GM21381 (cell line): ENCODE data around the gene FAM124B.
A peak's percentile ranks its signal among the peaks of the same experiment; 100 is the strongest.

Experiments used
- ATAC-seq: cut with Tn5 transposase; IDR thresholded peaks from one replicate; pipeline ENCODE4 v1.9.1; 2021; ENCODE audit warnings: mild to moderate bottlenecking, moderate library complexity; ENCODE audit not compliant: unreplicated experiment

FAM124B gene, protein sequence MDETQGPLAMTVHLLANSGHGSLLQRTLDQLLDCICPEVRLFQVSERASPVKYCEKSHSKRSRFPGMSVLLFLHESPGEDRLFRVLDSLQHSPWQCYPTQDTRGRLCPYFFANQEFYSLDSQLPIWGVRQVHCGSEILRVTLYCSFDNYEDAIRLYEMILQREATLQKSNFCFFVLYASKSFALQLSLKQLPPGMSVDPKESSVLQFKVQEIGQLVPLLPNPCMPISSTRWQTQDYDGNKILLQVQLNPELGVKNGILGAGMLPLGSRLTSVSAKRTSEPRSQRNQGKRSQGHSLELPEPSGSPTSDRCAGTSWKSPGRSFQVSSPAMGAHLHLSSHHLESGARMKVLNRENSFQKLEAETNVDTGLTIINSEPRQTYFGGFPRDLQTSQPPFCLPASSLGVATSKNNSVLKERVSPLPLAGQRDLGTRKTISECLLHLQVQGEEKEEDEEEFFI

DNA sequence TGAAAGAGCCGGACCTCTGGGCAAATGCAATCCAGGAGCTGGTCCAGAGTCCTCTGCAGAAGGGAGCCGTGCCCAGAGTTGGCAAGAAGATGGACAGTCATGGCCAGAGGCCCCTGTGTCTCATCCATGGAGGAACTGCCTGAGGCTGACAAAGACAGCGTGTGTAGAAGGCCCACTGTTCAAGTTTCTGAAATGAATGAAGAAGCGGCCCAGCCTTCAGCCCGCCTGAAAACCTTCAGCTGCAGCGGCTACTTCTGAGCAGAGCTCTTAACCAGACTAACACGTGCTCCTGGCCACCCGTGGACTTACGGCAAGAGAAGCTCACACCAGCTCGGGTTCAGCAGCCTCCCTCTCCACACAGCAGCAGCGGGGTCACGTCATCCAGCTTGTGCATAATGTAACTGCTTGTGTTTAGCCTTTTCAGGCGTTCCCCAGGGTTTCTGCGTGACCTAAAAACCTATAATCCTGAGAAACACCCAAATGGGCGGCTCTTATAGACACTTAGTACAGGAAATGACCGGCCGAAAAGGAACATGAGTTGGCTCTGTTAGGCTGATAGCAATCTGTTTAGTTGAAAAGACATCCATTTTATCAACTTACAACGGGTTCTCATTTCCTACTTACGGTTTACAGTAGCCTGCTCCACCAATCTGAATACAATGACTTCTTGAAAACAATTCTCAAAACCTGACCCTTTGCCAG, at the start of gene FAM124B:
FAM124B (minus strand) TSS at position 467 of the 702 bp plus-strand sequence; CDS start at position 128, 339 bp downstream.
- ATAC-seq: peak; percentile 50

DNA sequence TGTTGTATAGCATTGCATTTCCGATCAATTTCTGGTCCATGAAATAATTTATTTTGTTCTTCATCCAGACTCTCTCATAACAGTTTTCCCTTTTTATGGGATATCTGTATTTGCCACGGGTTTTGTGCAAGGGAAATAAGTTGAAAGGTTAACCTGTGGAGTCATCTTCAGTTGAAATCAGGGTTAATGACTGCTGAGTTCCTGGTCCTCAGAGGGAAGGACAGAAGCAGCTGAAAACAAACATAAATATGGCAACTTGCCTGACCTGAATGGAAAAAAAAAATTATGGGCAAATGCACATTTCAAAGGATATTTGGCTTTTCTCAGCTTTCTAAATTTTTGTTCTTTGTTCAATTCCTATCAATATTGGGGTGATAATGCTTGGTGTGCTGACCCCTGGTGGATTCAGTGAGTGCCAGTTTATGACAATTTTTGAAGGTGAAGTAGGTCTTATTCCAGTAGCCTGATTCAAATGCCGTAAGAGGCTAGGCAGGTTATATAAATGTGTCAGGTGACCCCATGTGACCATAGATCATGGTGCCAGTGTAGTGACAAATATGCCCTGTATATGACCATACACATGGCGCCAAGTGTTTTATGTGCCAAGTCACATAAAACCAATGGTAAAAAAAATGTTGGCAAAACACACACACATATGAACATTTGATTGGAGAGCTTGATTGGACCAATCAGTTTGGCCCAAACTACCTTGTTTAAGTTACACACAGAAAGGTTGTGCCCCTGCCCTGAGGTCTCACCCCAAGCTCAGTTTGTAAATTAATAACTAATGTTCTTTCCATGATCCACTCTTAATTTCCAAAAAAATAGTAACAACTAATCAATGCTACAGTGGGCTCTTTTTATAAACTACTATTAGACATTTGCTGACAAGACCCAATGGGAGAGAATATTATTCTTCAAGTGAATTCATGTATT, 47.6 kb upstream of the FAM124B start:
- no peak for ATAC-seq

DNA sequence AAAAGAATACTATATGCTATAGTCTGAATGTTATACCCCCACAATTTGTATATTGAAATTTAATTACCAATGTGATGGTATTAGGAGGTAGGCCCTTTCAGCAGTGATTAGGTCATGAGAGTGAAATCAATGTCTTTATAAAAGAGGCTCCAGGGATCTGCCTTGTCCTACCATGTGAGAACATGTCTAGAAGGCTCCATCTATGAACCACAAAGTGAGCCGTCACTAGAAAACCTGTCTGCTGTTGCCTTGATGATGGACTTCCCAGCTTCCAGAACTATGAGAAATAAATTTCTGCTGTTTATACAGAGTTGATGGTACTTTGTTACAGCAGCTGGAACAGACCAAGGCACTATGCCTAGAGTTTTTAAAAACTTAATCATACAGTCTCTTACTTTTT, 46.3 kb upstream of the FAM124B start:
- no peak for ATAC-seq

DNA sequence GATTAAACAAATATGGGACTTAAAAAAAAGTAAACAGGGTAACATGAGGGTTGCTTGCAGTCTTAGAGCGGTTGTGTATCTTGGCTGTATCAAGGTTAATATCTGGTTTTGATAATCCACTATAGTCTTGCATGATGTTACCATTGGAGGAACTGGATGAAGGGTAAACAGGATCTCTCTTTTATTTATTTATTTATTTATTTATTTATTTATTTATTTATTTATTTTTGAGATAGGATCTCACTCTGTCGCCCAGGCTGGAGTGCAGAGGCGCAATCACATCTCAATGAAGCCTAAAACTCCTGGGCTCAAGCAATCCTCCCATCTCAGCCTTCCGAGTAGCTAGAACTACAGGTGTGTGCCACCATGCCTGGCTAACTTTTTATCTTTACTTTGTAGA, 42.9 kb upstream of the FAM124B start:
- ATAC-seq: no peak

DNA sequence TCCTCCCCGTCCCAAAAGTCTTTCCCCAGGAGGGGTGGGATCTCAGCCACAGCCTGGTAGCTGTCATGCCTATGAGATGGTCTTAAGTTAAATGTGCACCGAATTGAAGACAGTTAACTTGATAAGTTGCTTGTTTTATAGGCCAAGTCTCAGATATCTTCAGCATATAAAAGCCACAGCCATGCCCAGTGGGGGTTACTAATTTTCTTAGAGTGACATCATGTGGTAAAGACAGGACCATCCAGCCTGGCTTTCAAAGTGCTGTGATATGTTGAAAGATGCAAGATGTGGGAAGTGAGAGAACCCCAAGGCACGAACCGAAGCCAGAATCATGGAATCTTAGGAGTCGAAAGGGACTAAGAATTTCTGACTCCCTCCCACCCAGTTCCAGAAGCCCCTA, 42.1 kb upstream of the FAM124B start:
- no peak for ATAC-seq

DNA sequence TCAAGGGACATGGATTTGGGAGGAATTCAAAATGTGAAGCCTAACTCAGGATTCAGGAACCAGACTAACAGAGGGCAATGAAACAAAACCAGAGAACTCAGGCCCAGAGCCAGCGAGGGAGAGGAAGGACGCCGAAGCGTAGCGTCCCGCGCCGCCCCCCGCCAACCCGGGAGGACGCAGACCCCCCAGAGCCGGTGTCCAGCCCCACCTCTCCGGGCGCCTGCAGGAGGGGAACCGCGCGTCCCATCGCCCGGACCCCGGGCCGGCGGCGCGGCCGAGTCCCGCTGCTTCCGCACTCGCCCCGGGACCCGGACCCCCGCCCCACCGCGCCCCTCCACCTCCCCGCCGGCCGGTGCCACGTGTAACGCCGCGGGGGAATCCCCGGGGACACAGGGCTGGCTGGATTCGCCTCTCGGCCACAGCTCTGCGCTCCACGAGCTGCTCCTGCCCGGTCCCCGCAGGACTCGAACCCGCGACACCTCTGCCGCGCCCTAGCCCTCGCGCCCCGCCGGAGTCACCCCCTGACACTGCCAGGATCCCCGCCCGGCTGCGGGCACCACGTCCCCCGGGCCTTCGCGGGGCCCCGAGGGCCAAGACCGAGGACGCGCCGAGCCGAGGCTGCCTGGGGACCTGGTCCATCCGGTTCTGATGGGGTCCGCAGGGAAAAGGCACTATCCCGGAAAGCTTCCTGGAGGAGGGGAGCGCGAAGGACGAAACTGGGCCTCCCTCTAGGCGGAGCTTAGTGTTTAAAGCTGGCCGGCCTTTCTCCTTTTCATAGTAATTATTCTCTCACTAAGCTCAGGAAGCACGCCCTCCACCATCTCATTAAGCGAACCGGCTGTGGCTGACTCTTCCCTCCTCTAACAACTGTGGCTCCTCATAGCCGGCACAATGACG, 40.4 kb upstream of the FAM124B start:
- ATAC-seq: no peak

DNA sequence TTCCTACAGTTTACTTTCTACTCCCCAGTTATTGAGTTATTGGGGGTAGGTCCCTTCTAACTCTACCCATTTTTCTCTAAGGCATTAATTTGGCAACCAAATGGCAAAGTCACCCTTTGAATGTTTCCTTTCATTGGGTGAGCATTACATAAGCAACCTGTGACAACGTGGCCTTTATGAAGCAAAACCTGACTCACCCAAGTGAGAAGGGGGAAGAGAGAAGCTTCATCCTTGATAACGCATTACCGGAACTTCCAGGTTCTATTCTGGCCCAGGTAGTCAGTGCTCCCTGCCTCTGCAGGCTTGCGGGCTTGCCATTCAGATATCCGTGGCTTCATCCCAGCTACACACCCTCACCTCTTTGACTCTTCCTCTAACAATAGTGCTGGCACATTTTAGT, 39.1 kb upstream of the FAM124B start:
- no peak for ATAC-seq

DNA sequence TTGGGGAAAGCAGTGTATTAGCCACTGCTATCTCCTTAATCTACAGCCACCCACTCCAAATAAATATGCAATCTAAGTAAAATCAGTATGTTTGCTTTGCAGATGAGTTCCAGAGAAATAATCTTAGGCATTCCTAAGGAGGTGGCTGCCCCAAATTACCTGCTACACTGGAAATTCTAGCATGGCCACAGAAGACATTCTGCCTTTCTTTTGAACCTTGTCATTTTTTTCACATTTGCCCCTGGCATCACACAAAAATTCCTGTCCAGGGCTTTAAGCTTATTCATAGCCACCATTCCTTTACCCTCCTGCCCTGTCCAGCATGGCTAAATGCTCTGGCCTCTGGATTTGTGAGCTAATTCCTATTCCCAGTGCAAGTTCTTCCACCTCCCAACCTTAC, 36.8 kb upstream of the FAM124B start:
- ATAC-seq: no peak

DNA sequence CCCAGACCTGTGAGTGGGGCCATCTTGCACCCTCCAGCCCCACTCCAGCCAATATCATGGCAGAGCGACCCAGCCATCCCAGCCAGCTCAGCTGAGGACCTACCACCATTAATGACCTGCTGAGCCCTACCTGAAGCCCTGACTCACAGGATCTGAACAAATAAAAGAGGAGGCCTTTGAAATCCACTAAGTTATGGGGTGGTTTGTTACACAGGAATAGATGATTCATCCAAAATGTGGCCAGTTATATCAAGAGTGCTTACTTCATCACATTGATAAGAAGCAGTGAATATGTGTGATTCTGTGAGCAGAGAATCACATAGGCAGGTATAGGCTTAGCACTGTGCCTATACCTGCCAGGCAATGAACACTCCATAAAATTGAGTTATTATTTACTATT, 34.7 kb upstream of the FAM124B start:
- ATAC-seq: no peak

DNA sequence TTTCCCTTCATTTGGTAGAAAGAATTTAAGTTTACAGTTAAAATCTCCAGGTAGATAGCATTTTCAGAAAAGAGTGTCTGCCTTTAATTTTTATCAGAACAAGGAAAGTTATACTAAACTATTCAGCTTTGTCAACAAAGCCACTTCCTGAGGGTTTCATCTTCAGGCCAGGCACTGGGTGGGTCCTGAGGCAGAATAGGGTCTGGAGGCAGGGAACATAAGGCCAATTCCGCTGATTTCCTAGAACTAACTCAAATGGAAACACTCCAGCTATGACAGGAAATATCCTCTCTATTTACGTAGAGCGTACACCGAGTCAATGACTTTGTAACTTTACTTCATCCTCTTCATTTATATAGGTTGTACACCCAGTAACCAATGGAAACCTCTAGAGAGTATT, 32.7 kb upstream of the FAM124B start:
- ATAC-seq: no peak

DNA sequence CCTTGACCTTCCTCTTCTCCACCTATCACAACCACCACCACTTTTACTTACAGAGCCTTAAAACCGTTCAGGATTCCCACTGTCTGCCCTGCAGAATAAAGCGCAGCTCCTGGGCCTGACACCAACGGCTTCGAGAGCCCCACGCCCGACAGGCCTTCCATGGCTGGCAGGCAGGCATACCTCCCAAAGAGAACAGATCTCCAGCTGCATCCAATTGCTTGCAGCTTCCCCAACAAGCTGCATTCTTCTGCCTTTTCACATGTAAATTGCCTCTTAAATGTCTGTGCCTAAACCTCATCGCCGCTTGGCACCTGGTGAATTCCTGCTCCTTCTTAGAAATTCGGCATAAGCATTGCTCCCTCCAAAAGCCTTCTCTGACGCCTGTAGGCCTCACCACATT, 31.5 kb upstream of the FAM124B start:
- ATAC-seq: no peak

DNA sequence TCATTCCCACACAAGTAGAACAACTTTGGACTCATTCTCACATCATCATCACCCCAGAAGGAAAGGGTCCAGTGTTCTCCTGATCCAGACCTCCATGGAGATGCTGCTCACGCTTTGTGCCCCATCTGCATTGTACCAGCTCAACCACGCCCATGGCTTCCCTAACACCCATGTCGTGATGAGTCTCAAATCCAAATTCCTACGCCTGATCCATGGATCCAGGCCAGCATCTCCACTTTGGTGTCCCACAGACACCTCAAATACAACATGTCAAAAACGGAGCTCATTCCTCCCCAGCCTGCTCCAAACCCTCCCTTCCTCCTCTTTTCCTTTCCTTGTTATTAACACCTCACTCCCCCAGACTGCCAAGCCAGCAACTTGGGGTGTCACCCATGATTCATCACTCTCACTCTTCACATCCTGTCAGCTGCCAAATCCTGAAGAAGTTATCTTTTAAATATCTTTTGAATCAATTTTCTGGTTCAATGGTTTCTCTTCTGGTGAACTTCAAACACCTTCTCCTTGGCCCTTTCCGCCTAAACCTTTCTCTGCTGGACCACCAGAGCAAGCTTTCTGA, 30.2 kb upstream of the FAM124B start:
- no peak for ATAC-seq

DNA sequence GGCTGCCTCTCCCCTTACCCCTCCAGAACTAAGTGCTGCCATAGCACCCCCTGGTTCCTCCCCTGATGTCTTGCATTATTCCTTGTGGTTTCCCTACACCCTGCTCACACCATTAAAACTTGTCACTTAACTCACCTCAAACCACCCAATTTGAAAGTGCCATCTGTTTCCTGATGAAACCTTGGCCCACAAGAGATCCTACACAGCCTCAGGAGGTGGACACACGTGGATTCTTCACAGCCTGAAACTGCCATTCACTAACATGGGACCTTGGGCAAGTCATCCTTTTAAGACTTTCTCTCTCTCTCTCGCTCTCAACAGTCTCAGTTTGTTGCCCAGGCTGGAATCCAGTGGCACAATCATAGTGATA, 27.5 kb upstream of the FAM124B start:
- ATAC-seq: no peak

DNA sequence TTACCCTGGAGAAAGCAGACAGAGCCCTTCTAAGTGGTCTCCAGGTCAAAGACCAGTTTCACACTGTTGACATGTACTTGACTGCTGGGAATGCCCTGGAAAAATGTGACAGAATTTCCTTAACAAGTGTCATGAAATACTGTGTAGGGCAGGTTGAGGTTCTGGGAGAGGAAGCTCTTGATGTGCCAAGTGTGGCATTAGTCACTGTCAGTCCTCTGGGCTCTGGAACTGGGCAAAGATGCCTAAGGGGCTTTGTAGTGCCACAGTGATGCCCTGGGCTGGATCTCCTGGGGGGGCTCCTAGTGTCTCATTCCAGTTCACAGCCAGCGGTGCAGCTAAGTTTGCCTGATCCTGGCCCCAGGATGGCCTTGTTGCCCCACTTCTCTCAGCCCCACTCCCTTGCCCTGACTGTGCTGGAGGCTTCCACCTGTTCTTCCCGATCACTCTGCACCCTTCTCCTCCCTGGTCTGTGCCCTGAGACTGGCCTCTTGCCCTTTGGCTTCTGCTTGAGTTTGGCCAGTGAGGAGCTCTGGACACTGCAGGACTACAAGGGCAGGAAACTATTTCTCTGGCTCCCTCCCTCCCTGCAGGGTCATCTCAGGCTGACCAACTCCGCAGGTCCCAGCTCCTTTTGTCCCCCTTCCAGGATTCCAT, 27.0 kb upstream of the FAM124B start:
- no peak for ATAC-seq

DNA sequence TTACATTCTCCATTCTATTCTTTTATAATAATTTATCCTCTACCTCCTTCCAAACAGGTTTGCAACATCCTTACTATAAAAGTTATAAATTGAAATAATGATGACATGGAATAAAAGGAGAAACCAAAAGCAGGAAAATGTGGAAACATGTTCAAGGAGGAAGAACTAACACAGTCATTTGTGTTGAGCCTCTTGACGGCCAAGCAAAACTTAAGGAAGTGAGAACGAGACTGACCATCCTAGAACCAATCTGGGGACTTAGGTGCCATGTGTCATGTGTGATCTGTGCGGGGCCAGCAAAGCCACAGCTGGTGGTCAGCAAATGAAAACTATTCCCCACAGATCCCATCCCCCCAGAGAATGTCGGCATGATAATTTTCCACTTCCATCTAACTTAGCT, 25.6 kb upstream of the FAM124B start:
- no peak for ATAC-seq

DNA sequence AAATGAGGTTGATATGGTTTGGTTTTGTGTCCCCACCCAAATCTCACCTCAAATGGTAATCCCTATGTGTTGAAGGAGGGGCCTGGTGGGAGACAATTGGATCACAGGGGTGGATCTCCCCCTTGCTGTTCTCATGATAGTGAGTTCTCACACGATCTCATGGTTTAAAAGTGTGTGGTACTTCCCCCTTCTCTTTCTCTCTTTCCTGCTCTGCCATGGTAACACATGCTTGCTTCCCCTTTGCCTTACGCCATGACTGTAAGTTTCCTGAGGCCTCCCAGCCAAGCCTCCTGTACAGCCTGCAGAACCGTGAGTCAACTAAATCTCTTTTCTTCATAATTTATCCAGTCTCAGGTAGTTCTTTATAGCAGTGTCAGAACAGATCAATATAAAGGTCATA, 24.7 kb upstream of the FAM124B start:
- ATAC-seq: no peak

DNA sequence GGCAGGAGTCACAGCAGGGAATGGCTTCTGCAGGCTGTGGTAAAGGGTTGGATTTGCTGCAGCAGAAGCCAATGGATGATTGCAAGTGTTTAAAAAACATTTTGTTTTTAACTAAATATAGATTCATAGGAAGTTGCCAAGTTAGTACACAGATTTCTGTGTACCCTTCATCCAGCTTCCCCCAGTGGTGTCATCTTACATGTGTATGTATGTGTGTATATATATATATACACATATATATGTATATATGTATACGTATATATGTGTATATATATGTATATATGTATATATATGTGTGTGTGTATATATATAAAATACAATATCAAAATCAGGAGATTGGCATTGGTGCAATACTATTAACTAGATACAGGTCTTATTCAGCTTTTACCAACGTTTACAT, 19.2 kb upstream of the FAM124B start:
- no peak for ATAC-seq

DNA sequence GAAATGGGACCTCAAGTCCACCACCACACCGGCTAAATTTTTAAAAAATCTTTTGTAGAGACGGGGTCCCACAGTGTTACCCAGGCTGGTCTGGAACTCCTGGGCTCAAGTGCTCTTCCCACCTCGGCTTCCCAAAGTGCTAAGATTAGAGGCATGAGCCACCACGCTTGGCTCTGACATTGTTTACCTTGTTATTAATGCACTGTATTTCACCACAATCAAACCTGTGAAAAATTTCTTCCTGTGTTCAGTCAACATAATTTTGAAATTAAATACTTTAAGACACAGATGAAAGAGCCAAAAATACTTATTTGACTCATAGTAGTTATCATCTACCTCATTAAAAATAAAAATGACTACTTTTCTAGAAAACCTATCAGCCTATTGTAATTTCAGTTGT, 16.0 kb upstream of the FAM124B start:
- no peak for ATAC-seq

DNA sequence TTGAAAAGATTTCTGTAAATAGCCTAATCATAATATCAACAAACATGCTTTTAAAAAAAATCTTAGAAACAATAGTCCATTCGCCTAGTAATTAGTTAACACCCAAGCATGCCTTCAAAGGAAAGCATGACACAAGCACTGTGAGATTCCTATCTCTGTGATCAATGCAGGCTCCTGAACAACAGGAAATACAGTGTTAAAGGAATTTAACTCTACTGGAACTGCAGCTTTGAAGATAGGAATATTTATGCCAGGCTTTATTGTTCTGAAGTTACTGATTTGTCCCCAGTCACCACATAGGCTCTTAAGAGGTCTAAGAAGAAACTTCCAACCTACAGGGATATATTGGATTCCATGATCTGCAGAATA, 15.4 kb upstream of the FAM124B start:
- ATAC-seq: no peak
